ENCODE measurements around the gene PTPN1.
A peak's percentile ranks its signal among the peaks of the same experiment; 100 is the strongest.

The PTPN1 gene

GRCh38 chr20:50533061-50533460 is 22.9 kb downstream of the PTPN1 start (continued):
- TF ChIP-seq ZNF610 (tag by site-specific recombination; IDR thresholded peaks at IDR 0.05; ENCODE audit: borderline replicate concordance): no peak
- 0 out of 2 replicates have a peak, but pooled peaks have one; percentile 14 for TF ChIP-seq KLF10 (tag by site-specific recombination; IDR thresholded peaks at IDR 0.05)
- TF ChIP-seq HIC1 (tag by site-specific recombination; IDR thresholded peaks at IDR 0.05): no peak
- no peak for TF ChIP-seq SCRT1 (tag by site-specific recombination; IDR thresholded peaks at IDR 0.05; ENCODE audit: borderline replicate concordance)
- peak; percentile 37; the same call in 1 of the 2 replicates for TF ChIP-seq OSR2 (tag by site-specific recombination; IDR thresholded peaks at IDR 0.05)
- peak; percentile 80 for TF ChIP-seq GLIS1 (tag by site-specific recombination; IDR thresholded peaks at IDR 0.05)

GRCh38 chr20:50533464-50533863 is 23.3 kb downstream of the PTPN1 start:
- Histone ChIP-seq H3K36me3 (ENCODE audit: control insufficient read depth in 2 of 2, insufficient read depth in 1 of 2, low read length in 2 of 2) (no peaks in the 10 kb centered on the region), H3K27ac (ENCODE audit: extremely low read depth, low read depth, low read length) (no peak overlapping the region), H3K4me1 (ENCODE audit: control insufficient read depth, insufficient read depth, low read length) (peaks cover 15% of the 10 kb centered on the region), H3K9me3 (ENCODE audit: control insufficient read depth, insufficient read depth, low read depth, low read length) (no peaks in the 10 kb centered on the region), H3K4me3 (ENCODE audit: low read depth, low read length) (no peak overlapping the region)
- ChIA-PET POLR2A (no interaction called here), CTCF (interaction anchor here (1.8 kb wide), 1 partner anchor 55 kb away, joined by 5 read pairs; no protein-coding TSS in a partner anchor)
- TF ChIP-seq ZNF280D (tag by site-specific recombination; IDR thresholded peaks at IDR 0.05) (no peak), GLI2 (tag by site-specific recombination; IDR thresholded peaks at IDR 0.05; ENCODE audit: borderline replicate concordance, low read depth) (no peak), ZNF302 (tag by site-specific recombination; IDR thresholded peaks at IDR 0.05; ENCODE audit: low read depth) (no peak), ZNF664 (tag by site-specific recombination; IDR thresholded peaks at IDR 0.05) (no peak), ZNF169 (tag by site-specific recombination; IDR thresholded peaks at IDR 0.05) (no peak), ZNF394 (tag by site-specific recombination; IDR thresholded peaks at IDR 0.05; ENCODE audit: borderline replicate concordance) (no peak), ZNF792 (tag by site-specific recombination; IDR thresholded peaks at IDR 0.05) (no peak), ZNF37A (tag by site-specific recombination; IDR thresholded peaks at IDR 0.05) (no peak), ZNF311 (tag by site-specific recombination; IDR thresholded peaks at IDR 0.05; ENCODE audit: borderline replicate concordance) (no peak), ZFP69B (tag by site-specific recombination; IDR thresholded peaks at IDR 0.05) (no peak), ZBTB8A (tag by site-specific recombination; IDR thresholded peaks at IDR 0.05) (no peak), SCRT2 (tag by site-specific recombination; IDR thresholded peaks at IDR 0.05) (no peak)
- TF ChIP-seq, protein P1, sequence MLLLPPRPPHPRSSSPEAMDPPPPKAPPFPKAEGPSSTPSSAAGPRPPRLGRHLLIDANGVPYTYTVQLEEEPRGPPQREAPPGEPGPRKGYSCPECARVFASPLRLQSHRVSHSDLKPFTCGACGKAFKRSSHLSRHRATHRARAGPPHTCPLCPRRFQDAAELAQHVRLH (tag by site-specific recombination; IDR thresholded peaks at IDR 0.05): no peak
- TF ChIP-seq, protein P2, sequence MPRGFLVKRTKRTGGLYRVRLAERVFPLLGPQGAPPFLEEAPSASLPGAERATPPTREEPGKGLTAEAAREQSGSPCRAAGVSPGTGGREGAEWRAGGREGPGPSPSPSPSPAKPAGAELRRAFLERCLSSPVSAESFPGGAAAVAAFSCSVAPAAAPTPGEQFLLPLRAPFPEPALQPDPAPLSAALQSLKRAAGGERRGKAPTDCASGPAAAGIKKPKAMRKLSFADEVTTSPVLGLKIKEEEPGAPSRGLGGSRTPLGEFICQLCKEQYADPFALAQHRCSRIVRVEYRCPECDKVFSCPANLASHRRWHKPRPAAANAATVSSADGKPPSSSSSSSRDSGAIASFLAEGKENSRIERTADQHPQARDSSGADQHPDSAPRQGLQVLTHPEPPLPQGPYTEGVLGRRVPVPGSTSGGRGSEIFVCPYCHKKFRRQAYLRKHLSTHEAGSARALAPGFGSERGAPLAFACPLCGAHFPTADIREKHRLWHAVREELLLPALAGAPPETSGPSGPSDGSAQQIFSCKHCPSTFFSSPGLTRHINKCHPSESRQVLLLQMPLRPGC (tag by site-specific recombination; IDR thresholded peaks at IDR 0.05): no peak
- TF ChIP-seq, protein P3, sequence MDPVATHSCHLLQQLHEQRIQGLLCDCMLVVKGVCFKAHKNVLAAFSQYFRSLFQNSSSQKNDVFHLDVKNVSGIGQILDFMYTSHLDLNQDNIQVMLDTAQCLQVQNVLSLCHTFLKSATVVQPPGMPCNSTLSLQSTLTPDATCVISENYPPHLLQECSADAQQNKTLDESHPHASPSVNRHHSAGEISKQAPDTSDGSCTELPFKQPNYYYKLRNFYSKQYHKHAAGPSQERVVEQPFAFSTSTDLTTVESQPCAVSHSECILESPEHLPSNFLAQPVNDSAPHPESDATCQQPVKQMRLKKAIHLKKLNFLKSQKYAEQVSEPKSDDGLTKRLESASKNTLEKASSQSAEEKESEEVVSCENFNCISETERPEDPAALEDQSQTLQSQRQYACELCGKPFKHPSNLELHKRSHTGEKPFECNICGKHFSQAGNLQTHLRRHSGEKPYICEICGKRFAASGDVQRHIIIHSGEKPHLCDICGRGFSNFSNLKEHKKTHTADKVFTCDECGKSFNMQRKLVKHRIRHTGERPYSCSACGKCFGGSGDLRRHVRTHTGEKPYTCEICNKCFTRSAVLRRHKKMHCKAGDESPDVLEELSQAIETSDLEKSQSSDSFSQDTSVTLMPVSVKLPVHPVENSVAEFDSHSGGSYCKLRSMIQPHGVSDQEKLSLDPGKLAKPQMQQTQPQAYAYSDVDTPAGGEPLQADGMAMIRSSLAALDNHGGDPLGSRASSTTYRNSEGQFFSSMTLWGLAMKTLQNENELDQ (tag by site-specific recombination; IDR thresholded peaks at IDR 0.05; ENCODE audit: low read depth): no peak
